SU-DHL-6 (cell line): Measurements from ENCODE around the gene CRISPLD2.

Experiments used
- H2AFZ ChIP-seq: fragments of 200-600 bp; sonication (generic); 2 replicates; pipeline ENCODE4 v1.6.1; 2014; ENCODE audit warnings: low read depth, mild to moderate bottlenecking, moderate library complexity, mixed read lengths, antibody characterized with exemption, low read length; ENCODE audit not compliant: severe bottlenecking
- H3F3A ChIP-seq: fragments of 200-600 bp; shearing (Covaris generic); 2 replicates; pipeline ENCODE4 v1.6.0; 2016; ENCODE audit warnings: antibody characterized with exemption, mild to moderate bottlenecking; ENCODE audit not compliant: insufficient read depth
- H3K27ac ChIP-seq: fragments of 200-600 bp; sonication (generic); 2 replicates; pipeline ENCODE4 v1.5.1; 2016; ENCODE audit warnings: low read depth, mild to moderate bottlenecking, low read length, moderate library complexity, mixed read lengths
- H3K27me3 ChIP-seq: fragments of 200-600 bp; sonication (generic), shearing (Covaris generic); 2 replicates; pipeline ENCODE4 v1.6.0; 2014; ENCODE audit warnings: mild to moderate bottlenecking, low read length
- H3K36me3 ChIP-seq: fragments of 200-600 bp; sonication (generic); 2 replicates; pipeline ENCODE4 v1.6.1; 2014; ENCODE audit warnings: mild to moderate bottlenecking, low read length, mixed read lengths
- H3K4me2 ChIP-seq: fragments of 300-600, 200-600 bp; shearing (Covaris generic), sonication (generic); 2 replicates; pipeline ENCODE4 v1.6.0; 2014; ENCODE audit warnings: low read length, low read depth, mild to moderate bottlenecking; ENCODE audit not compliant: poor library complexity, severe bottlenecking
- H3K4me3 ChIP-seq: fragments of 200-600 bp; sonication (generic); 2 replicates; pipeline ENCODE4 v1.5.1; 2014; ENCODE audit warnings: antibody characterized with exemption, low read length, mild to moderate bottlenecking, mixed read lengths; ENCODE audit not compliant: insufficient read depth, poor library complexity, severe bottlenecking
- H3K79me2 ChIP-seq: fragments of 200-600 bp; sonication (generic); 2 replicates; pipeline ENCODE4 v1.6.1; 2014; ENCODE audit warnings: mild to moderate bottlenecking, low read length, moderate library complexity; ENCODE audit not compliant: insufficient read depth
- H3K9ac ChIP-seq: fragments of 200-600 bp; sonication (generic); 2 replicates; pipeline ENCODE4 v1.7.0; 2014; ENCODE audit warnings: mild to moderate bottlenecking, low read length
- H3K9me2 ChIP-seq: fragments of 200-600 bp; sonication (generic); replicated peaks from 2 replicates; pipeline ENCODE4 v1.6.1; 2014; ENCODE audit warnings: low read length; ENCODE audit not compliant: insufficient read depth
- H3K9me3 ChIP-seq: fragments of 200-600 bp; sonication (generic); 2 replicates; pipeline ENCODE4 v1.6.1; 2014; ENCODE audit warnings: low read length, mixed read lengths; ENCODE audit not compliant: insufficient read depth
- H4K20me1 ChIP-seq: fragments of 200-600 bp; sonication (generic); 2 replicates; pipeline ENCODE4 v1.6.1; 2014; ENCODE audit warnings: low read depth, mild to moderate bottlenecking, antibody characterized with exemption, low read length, moderate library complexity, mixed read lengths
- CTCF ChIP-seq: fragments of 200-600 bp; sonication (generic); IDR thresholded peaks from one replicate; pipeline ENCODE4 v1.5.1; 2017; ENCODE audit warnings: antibody characterized with exemption, mild to moderate bottlenecking, low read length, moderate library complexity; ENCODE audit not compliant: insufficient read depth, poor library complexity, severe bottlenecking
- EZH2phosphoT487 ChIP-seq: fragments of 200-600 bp; sonication (generic), shearing (Covaris generic); conservative IDR thresholded peaks from 2 replicates; pipeline ENCODE4 v1.6.1; 2018; ENCODE audit warnings: mild to moderate bottlenecking, antibody characterized with exemption, low read length, moderate library complexity, mixed read lengths

CRISPLD2 gene

DNA sequence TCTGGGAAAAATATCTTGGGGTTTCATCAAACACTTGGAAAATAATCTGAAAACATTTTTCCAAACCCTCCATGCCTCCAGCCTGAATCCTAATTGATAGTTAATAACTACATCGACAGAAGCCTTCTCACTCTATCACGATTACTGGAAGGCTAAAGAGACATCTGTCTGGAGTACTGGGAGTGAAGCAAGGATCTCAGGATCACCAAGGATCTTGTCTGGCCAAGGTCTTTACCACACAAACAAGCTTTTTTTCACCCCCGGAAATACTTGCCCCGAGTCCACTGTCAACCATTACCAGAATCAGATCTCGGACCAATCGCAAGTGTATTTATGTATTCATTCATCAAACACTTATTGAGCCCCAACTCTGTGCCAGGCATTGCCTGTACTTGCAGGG is 28.3 kb upstream of the CRISPLD2 start:
- no peaks in the 10 kb centered on the region for H3K27me3 ChIP-seq
- no peak for TF ChIP-seq EZH2phosphoT487
- TF ChIP-seq CTCF = no peak
- no peaks in the 10 kb centered on the region for H3K36me3 ChIP-seq
- no peak overlapping the region for H3K9ac ChIP-seq
- no peak overlapping the region for H3K4me3 ChIP-seq
- H3K9me3 ChIP-seq = no peaks in the 10 kb centered on the region
- H3K9me2 ChIP-seq = no peaks in the 10 kb centered on the region
- no peak overlapping the region for H3K27ac ChIP-seq
- no peak overlapping the region for H3K4me2 ChIP-seq
- H3F3A ChIP-seq = no peaks in the 10 kb centered on the region
- H4K20me1 ChIP-seq = no peaks in the 10 kb centered on the region
- H2AFZ ChIP-seq = no peak overlapping the region
- H3K79me2 ChIP-seq = no peaks in the 10 kb centered on the region

- Histone ChIP-seq H3F3A (no peaks in the 10 kb centered on the region), H2AFZ (no peak overlapping the region), H3K4me2 (no peak overlapping the region), H3K79me2 (no peaks in the 10 kb centered on the region), H3K4me3 (no peak overlapping the region), H3K9me3 (no peaks in the 10 kb centered on the region), H3K27ac (no peak overlapping the region), H3K9me2 (no peaks in the 10 kb centered on the region), H3K27me3 (no peaks in the 10 kb centered on the region), H3K9ac (no peak overlapping the region), H3K36me3 (no peaks in the 10 kb centered on the region), H4K20me1 (no peaks in the 10 kb centered on the region)
- no peak for TF ChIP-seq CTCF
- no peak for TF ChIP-seq EZH2phosphoT487
Observed at GRCh38 chr16:84794186-84794585, 25.6 kb upstream of the CRISPLD2 start.

- Histone ChIP-seq H3K9ac (no peak overlapping the region), H3K79me2 (no peaks in the 10 kb centered on the region), H3K9me2 (no peaks in the 10 kb centered on the region), H3K4me2 (no peak overlapping the region), H3F3A (no peaks in the 10 kb centered on the region), H3K27me3 (no peaks in the 10 kb centered on the region), H3K27ac (no peak overlapping the region), H2AFZ (no peak overlapping the region), H3K36me3 (no peaks in the 10 kb centered on the region), H4K20me1 (no peaks in the 10 kb centered on the region), H3K4me3 (no peak overlapping the region), H3K9me3 (no peaks in the 10 kb centered on the region)
- TF ChIP-seq CTCF = no peak
- TF ChIP-seq EZH2phosphoT487 = no peak
Observed at GRCh38 chr16:84794626-84795025, 25.2 kb upstream of the CRISPLD2 start.
